Ovary (tissue), 9 donors: ENCODE measurements around the gene ERC1. TPM values are rescaled to one million over a fixed set of nuclear protein-coding genes. Genes with fewer than 3 reads are reported as not detected.

Experiments
- DNase-seq, 5 donors: peaks; one replicate each; pipeline ENCODE4 v3.0.0-alpha.2; 2019 to 2020
- H3K27ac ChIP-seq, 2 donors: fragments of 200-600 bp; one replicate each; pipeline versions ENCODE4 v1.5.1 to v1.8.0; 2019 to 2022
- H3K27me3 ChIP-seq: fragments of 200-600 bp; one replicate; pipeline ENCODE4 v1.8.0; 2022
- H3K36me3 ChIP-seq: fragments of 200-600 bp; sonication (generic); one replicate; pipeline ENCODE4 v1.5.1; 2019
- H3K4me1 ChIP-seq: one replicate; pipeline ENCODE4 v1.8.1; 2013; ENCODE audit warnings: mild to moderate bottlenecking, moderate library complexity; ENCODE audit not compliant: insufficient read depth
- H3K4me3 ChIP-seq: fragments of 200-600 bp; sonication (generic); one replicate; pipeline ENCODE4 v1.5.1; 2017
- H3K9me3 ChIP-seq, 2 donors: fragments of 200-600 bp in 1 of 2; sonication (generic) in 1 of 2; one replicate each; pipeline versions ENCODE4 v1.5.1 to v1.8.1; 2013 to 2019; ENCODE audit warnings: mild to moderate bottlenecking in 1 of 2, moderate library complexity in 1 of 2
- CTCF ChIP-seq, 3 donors: fragments of 450-650 bp in 2 of 3; fragments of 200-600 bp in 1 of 3; IDR thresholded peaks; one replicate each; pipeline versions ENCODE4 v1.5.1 to v1.8.0; 2016 to 2022; ENCODE audit warnings: antibody characterized with exemption in 3 of 3, mild to moderate bottlenecking in 1 of 3
- EP300 ChIP-seq: sonication (generic); formaldehyde crosslinking; IDR thresholded peaks from one replicate; pipeline ENCODE4 v1.6.1; 2017; ENCODE audit warnings: antibody characterized with exemption
- POLR2A ChIP-seq: fragments of 450-650 bp; IDR thresholded peaks from one replicate; pipeline ENCODE4 v1.6.1; 2017; ENCODE audit warnings: antibody characterized with exemption, mild to moderate bottlenecking, moderate library complexity
- WGBS, 3 donors: extraction: QIAGEN DNeasy Blood & Tissue Kit in 1 of 3; methylation state at CpG; one replicate each; pipeline versions ENCODE4 v1.1.5 to v1.1.7; 2013 to 2017; 5-methylcytosine and 5-hydroxymethylcytosine counted together
- intact Hi-C, 4 donors: fragments of 100-400 bp; cut with DNase I; formaldehyde crosslinking; loops; one replicate each; pipeline versions ENCODE4 v1.11.0 to v1.15.1; 2022 to 2023
- polyA plus RNA-seq, 2 donors: library from polyadenylated mRNA; stranded (reverse); fragments of 200-250 nt in 1 of 2; fragments of 350-450 nt in 1 of 2; fragmentation: Illumina TruSeq in 1 of 2; extraction: RNeasy Lipid Tissue Mini Kit (QIAGEN cat#74804) in 1 of 2; gene quantifications; one replicate each; pipeline ENCODE4 v1.2.3, GENCODE V29; 2013 to 2014
- total RNA-seq, 7 donors: library from RNA; depleted of rRNA in 2 of 7; stranded (reverse); fragments of >200 nt in 2 of 7; fragmentation: NEBNext Ultra II Directional in 3 of 7; extraction: Animal tissue kit (Norgen Biotek cat#: 25700) in 3 of 7; gene quantifications; one replicate each; pipeline versions ENCODE4 v1.1.0 to v1.2.4, GENCODE V29; 2016 to 2023
- donor health status: DM: no; HTN: no; CAD: no; lungs with moderate emphysema.
- donor health status: DM: no; HTN: no; CAD: no.
- donor health status: Bipolar disorder and iron deficiency.
- donor health status: DM: yes; HTN: yes; CAD: no.
- donor health status: DM: no; HTN: no; CAD: no.
- donor health status: DM: yes; HTN: yes; CAD: no.

The ERC1 gene
- total and polyA plus RNA-seq, 9 donors, result 10.4 to 65.2 (median 51.6) TPM

- intact Hi-C loops, result no loop called here
- TF ChIP-seq CTCF (IDR thresholded peaks at IDR 0.05) (no peak), POLR2A (no peak), EP300 (no peak)
- no peak overlapping the region for H3K4me3 ChIP-seq
- DNase-seq, result no peak
- H3K9me3 ChIP-seq, result no peaks in the 10 kb centered on the region
- H3K36me3 ChIP-seq, result no peaks in the 10 kb centered on the region
- H3K27ac ChIP-seq, result no peak overlapping the region
- peaks cover 3% of the 10 kb centered on the region for H3K4me1 ChIP-seq
- 85 to 90% (median 89%) methylated on average over 8 of the region's 8 CpGs for WGBS, 3 donors
- H3K27me3 ChIP-seq, result no peaks in the 10 kb centered on the region
Observed at GRCh38 chr12:1104088-1104800, 113.2 kb downstream of the ERC1 start.

DNA sequence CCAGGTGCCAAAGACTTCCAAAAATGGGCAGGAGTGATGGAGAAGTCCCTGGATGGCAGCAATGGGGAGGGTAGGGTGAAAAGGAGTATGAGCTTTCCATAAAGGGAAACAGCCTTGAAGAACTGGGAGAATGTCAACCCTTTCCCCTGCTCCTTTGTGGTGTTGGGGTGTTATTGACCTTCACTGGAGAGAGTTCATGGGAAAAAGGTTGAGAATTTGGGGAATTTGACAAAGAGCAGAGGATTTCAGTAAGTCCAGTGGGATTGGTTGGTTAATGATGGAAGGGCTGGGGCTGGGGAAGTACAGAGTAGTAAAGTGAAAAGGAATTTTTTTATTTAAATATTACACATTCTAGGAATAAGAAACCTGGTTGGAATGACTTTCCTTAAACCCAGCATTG is 116.6 kb downstream of the ERC1 start:
- Histone ChIP-seq H3K4me3 (no peak overlapping the region), H3K27me3 (no peaks in the 10 kb centered on the region), H3K27ac (no peak overlapping the region), H3K9me3 (no peaks in the 10 kb centered on the region), H3K36me3 (no peaks in the 10 kb centered on the region), H3K4me1 (peaks cover 2% of the 10 kb centered on the region)
- TF ChIP-seq CTCF (IDR thresholded peaks at IDR 0.05), result no peak
- no peak for TF ChIP-seq POLR2A
- TF ChIP-seq EP300, result no peak
- intact Hi-C loops, result no loop called here
- DNase-seq, result no peak

DNA sequence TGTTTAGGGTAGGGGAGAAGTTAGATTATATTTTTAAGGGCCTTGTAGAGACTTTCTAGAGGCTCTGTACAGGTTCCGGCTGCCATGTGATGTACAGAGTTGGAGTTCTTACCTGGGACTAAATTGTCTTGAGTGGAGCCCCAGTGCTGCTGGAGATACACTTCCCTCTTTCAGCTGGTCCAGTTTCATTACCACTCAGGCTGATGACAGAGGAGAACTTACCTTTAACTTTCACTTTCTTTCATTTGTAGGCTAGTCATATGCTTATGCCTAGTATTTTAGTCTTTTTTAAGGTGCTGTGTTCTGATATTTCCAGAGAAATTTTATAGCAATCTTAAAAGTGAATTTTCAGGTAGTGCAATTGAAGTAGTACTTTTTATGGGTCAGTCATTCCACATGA is 117.3 kb downstream of the ERC1 start:
- WGBS, 3 donors, result 90 to 100% (median 97%) methylated on average over 1 of the region's 1 CpG
- H3K27me3 ChIP-seq, result no peaks in the 10 kb centered on the region
- H3K4me1 ChIP-seq, result peaks cover 2% of the 10 kb centered on the region
- H3K27ac ChIP-seq, result no peak overlapping the region
- H3K4me3 ChIP-seq, result no peak overlapping the region
- no peaks in the 10 kb centered on the region for H3K36me3 ChIP-seq
- intact Hi-C loops, result no loop called here
- H3K9me3 ChIP-seq, result no peaks in the 10 kb centered on the region
- TF ChIP-seq EP300, result no peak
- no peak for TF ChIP-seq POLR2A
- TF ChIP-seq CTCF (IDR thresholded peaks at IDR 0.05), result no peak
- no peak for DNase-seq

DNA sequence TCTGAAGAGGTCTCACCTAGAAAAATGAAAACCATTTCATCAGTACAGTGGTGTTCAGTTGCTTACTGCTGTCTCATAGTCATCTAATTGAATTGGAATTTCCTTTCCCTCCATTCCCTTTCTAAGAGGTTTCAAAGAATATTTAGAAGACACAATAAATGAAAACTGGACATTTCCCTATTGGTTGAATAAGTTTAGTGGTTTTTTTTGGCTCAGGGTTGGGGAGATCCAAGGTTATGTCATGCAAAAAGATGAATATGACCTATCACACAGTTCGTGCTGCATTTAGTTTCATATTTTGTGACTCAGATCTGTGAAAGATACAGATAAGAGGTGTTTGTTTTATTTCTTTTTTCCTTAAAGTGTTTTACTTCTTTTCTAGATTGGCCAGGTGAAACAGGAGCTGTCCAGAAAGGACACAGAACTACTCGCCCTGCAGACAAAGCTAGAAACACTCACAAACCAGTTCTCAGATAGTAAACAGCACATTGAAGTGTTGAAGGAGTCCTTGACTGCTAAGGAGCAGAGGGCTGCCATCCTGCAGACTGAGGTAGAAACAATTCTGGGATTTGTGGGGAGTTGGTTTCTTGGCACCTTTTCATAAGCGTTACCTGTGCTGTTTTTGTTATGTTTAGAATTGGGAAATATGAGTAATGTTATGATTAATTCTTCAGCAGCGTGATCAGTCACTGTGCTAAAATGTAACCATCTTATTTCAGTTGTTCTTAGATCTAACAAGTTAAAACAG is 124.6 kb downstream of the ERC1 start:
- no peak for DNase-seq
- intact Hi-C loops, result loop anchor here in 3 of 4 donors (5.0 to 10.0 kb wide), 2 partner anchors 467 to 469 kb away; no protein-coding TSS in a partner anchor
- Histone ChIP-seq H3K27ac (no peak overlapping the region), H3K9me3 (no peaks in the 10 kb centered on the region), H3K27me3 (no peaks in the 10 kb centered on the region), H3K4me1 (no peaks in the 10 kb centered on the region), H3K36me3 (no peaks in the 10 kb centered on the region), H3K4me3 (no peak overlapping the region)
- 74 to 81% (median 76%) methylated on average over 4 of the region's 4 CpGs for WGBS, 3 donors
- no peak for TF ChIP-seq EP300
- TF ChIP-seq CTCF (IDR thresholded peaks at IDR 0.05), result no peak
- TF ChIP-seq POLR2A, result no peak
